AG04449 (cell line): ENCODE results near the gene GALNT18.

ENCODE experiments used
- CTCF ChIA-PET: fragments of 350-600 bp; formaldehyde crosslinking; extraction: SDS; loops from one replicate; lab custom pipeline; 2021; ENCODE audit warnings: antibody characterized with exemption; lab: Yijun Ruan, JAX
- POLR2A ChIA-PET: fragments of 400-600, 350-600 bp; formaldehyde crosslinking; extraction: SDS; loops from one replicate; lab custom pipeline; 2020; ENCODE audit warnings: antibody characterized with exemption, inconsistent platforms; lab: Yijun Ruan, JAX
- DNase-seq: peaks from one replicate; pipeline ENCODE4 v3.0.0-alpha.2; 2010; ENCODE audit warnings: low read depth, low spot score
- H3K4me3 ChIP-seq: 2 replicates; pipeline ENCODE4 v1.5.1; 2011; ENCODE audit warnings: low read depth, mild to moderate bottlenecking, control low read depth, low read length
- CTCF ChIP-seq: IDR thresholded peaks from one replicate; pipeline ENCODE4 v1.5.1; 2011; ENCODE audit warnings: mild to moderate bottlenecking, moderate library complexity, low read length, control low read depth, inconsistent platforms; ENCODE audit not compliant: insufficient read depth; ENCODE audit errors: missing control alignments

GALNT18 gene

GRCh38 chr11:11320825-11321224 lies 301.0 kb downstream of the GALNT18 start:
- DNase-seq = no peak
- no peak overlapping the region for H3K4me3 ChIP-seq
- TF ChIP-seq CTCF = no peak
- ChIA-PET POLR2A (no interaction called here), CTCF (no interaction called here)

GRCh38 chr11:11318961-11319360 lies 302.8 kb downstream of the GALNT18 start:
- DNase-seq = no peak
- ChIA-PET CTCF (no interaction called here), POLR2A (no interaction called here)
- no peak overlapping the region for H3K4me3 ChIP-seq
- no peak for TF ChIP-seq CTCF

GRCh38 chr11:11318461-11318860 lies 303.3 kb downstream of the GALNT18 start:
- CTCF ChIA-PET = no interaction called here
- DNase-seq = no peak
- H3K4me3 ChIP-seq = no peak overlapping the region
- POLR2A ChIA-PET = no interaction called here
- TF ChIP-seq CTCF = no peak

- TF ChIP-seq CTCF = no peak
- POLR2A ChIA-PET = no interaction called here
These were observed 305.1 kb downstream of the GALNT18 start for GRCh38 chr11:11316651-11317230.

GRCh38 chr11:11313902-11314692 lies 307.7 kb downstream of the GALNT18 start:
- CTCF ChIA-PET = no interaction called here
- DNase-seq = no peak
- TF ChIP-seq CTCF = no peak

More at GRCh38 chr11:11316651-11317230, 305.1 kb downstream of the GALNT18 start:
- CTCF ChIA-PET = no interaction called here
- H3K4me3 ChIP-seq = no peak overlapping the region
- DNase-seq = no peak

DNA sequence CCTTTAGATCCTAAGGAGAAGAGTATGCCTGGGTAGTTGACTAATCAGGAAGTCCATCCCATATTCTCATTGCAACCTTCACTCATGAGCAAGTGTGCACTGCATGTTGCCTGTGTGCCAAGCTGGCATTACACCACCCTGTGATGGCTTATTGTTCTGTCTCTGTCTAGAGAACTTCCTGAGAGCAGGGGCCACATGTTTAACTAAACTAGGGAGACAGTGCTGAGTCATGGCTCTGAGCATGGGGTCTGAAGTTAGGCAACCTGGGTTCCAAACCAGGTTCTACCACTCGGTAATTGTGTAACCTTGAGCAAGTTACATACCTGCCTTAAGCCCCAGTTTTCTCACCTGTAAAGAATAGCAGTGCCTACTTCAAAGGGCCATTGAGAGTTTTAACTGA lies 308.4 kb downstream of the GALNT18 start:
- CTCF ChIA-PET = no interaction called here

More at GRCh38 chr11:11313902-11314692, 307.7 kb downstream of the GALNT18 start:
- POLR2A ChIA-PET = no interaction called here
- H3K4me3 ChIP-seq = no peak overlapping the region

More for the DNA sequence above, 308.4 kb downstream of the GALNT18 start:
- TF ChIP-seq CTCF = no peak
- H3K4me3 ChIP-seq = no peak overlapping the region
- DNase-seq = no peak
- POLR2A ChIA-PET = no interaction called here
